Breast epithelium (tissue), 3 donors: ENCODE measurements around the gene INKA2.

ENCODE experiments used
- POLR2A ChIP-seq: fragments of 450-650 bp; IDR thresholded peaks from one replicate; pipeline ENCODE4 v1.6.1; 2016; ENCODE audit warnings: antibody characterized with exemption, mild to moderate bottlenecking, moderate library complexity
- POLR2AphosphoS5 ChIP-seq, 3 donors: sonication (generic); formaldehyde crosslinking; IDR thresholded peaks; one replicate each; pipeline ENCODE4 v1.6.1; 2017; ENCODE audit warnings: antibody characterized with exemption in 3 of 3
- TF ChIP-seq, protein P1 (sequence below), 3 donors: fragments of 450-650 bp; IDR thresholded peaks; one replicate each; pipeline ENCODE4 v1.5.1; 2016 to 2017; ENCODE audit warnings: antibody characterized with exemption in 3 of 3, mild to moderate bottlenecking in 3 of 3, moderate library complexity in 3 of 3

DNA sequence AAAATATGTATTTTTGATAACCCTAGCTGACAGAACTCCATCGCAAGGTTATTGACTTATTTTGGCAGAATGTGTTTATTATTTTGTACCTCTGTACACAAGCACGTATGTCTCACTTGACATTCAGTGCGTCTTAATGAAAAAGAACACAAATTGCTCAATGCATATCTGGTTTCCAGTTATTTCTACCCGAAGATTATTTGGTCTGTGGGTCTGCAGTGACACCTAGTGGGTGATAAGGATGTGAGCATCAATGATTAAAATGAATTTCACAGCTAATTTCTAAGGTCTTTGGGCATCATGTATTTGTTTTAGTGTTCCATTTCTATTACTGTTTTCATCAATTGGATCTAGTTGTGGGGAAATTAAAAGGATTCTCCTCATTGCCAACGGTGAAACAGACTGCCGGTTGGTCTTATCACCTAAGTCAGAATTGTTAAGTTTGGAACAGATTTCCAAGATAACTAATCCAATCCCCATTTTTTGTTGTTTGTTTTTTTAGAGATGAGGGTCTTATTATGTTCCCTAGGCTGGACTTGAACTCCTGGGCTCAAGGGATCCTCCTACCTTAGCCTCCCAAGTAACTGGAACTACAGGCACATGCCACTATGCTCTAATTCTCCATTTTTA, 30.4 kb upstream of the INKA2 start:
- no peak for TF ChIP-seq POLR2A
- TF ChIP-seq, protein P1, sequence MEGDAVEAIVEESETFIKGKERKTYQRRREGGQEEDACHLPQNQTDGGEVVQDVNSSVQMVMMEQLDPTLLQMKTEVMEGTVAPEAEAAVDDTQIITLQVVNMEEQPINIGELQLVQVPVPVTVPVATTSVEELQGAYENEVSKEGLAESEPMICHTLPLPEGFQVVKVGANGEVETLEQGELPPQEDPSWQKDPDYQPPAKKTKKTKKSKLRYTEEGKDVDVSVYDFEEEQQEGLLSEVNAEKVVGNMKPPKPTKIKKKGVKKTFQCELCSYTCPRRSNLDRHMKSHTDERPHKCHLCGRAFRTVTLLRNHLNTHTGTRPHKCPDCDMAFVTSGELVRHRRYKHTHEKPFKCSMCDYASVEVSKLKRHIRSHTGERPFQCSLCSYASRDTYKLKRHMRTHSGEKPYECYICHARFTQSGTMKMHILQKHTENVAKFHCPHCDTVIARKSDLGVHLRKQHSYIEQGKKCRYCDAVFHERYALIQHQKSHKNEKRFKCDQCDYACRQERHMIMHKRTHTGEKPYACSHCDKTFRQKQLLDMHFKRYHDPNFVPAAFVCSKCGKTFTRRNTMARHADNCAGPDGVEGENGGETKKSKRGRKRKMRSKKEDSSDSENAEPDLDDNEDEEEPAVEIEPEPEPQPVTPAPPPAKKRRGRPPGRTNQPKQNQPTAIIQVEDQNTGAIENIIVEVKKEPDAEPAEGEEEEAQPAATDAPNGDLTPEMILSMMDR (IDR thresholded peaks at IDR 0.05), result peak; percentile 78 to 88 (median 86)
- TF ChIP-seq POLR2AphosphoS5 (IDR thresholded peaks at IDR 0.05), result no peak
